NK-92 treated with Interleukin-12 subunit alpha and Interleukin-12 subunit beta, amount 100 ng/mL, for 24 hours (cell line): ENCODE results near the gene LYAR.

Experiments
- DNase-seq: peaks from one replicate; lab custom pipeline; 2025; lab: John Stamatoyannopoulos, UW

LYAR gene

DNA sequence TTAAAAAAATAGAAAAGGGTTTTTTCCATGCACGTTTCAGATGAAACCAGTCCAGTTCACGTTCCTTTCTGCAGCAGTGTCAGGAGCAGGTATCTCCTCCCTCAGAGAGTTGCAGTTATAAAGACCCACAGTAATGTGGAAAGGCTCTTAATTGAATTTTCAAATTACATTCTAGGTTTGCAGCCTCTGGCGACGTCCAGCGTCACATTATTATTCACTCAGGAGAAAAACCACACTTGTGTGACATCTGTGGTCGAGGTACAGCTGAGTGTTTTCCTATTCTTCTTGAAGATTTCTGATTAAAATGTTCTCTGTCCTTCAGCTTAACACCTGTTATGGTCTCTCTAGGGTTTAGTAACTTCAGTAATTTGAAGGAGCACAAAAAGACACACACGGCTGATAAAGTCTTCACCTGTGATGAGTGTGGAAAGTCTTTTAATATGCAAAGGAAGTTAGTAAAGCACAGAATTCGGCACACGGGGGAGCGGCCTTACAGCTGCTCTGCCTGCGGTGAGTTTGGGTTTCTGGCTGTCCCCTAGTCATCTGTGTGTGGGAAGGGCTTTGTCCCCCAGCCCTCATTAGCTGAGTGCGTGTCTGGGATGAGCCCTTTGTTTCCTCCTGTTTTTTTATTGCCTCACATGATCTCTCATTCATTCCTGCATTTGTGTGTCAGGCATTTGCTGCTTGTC is 25.7 kb upstream of the LYAR start:
- DNase-seq, result no peak

DNA sequence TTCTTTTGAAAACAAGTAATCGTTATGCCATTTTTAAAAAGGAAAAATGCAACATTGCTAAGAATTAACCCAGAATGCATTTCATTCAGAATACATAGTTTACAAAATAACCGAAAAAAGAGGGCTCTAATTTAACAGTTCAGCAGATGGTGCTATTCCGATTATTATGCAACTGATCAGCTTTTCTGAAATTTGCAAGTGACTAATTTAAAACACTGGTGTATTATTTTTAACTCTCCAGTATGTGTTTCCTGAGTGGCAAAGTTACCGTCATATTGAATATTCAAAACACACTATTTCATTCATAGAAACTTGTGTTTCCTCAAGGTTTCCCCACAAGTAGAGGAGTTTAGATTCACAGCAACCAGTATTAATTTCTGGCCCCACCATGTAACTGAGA is 21.2 kb upstream of the LYAR start:
- DNase-seq, result no peak

DNA sequence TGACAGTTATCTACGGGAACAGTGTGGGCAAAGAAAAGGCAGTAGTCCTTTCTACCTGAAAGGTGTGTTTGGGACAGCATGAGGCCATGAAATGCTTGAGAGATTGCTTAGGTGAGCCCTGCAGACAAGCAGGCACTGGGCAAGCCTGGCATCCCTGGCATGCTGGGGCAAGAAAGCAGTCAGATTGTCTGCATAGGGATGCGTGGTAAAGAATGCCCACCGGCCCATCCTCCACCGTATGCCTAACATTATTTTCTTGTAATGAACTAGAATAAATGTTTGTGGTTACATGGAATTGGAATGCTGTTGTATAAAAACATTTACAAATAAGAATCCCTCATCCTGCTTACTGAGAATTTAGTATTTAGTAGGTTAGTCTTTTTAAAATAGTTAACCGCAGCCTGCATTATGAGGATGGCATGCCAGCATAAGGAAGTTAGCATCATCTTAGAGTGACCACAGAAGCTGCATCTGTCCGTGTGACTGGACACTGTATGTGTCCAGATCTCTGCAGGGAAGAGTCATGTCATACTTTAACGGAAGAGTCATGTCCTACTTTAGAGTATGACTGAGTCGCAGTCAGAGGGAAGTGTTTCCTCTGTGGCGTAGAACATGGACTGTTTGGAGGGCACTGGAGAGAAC is 19.0 kb upstream of the LYAR start:
- DNase-seq, result no peak

DNA sequence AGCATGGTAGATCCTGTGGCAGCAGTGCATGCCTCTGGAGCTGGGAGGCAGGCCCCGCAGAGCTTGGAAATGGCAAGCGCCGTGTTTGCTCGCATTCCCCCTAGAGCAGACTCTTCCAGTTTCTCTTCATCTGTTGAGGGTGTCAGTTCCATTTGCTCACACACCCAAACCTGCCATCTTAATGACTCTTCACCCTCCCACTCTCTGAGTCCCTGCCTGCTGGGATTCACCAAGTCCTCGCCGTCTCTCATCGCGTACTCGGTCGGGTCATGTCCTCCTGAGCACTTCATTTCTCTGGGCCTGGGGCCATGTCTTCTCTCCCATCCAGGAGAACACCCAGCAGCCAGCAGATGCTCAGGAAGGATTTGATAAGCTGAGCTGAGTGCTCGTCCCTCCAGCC is 17.0 kb upstream of the LYAR start:
- DNase-seq, result no peak

DNA sequence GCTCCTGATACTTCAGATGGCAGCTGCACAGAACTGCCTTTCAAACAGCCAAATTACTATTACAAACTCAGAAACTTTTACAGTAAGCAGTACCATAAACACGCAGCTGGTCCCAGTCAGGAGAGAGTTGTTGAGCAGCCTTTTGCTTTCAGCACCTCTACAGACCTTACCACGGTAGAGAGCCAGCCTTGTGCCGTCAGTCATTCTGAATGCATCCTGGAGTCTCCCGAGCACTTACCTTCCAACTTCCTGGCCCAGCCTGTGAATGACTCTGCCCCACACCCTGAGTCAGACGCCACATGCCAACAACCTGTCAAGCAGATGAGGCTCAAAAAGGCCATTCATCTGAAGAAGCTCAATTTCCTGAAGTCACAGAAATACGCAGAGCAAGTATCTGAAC is 12.5 kb upstream of the LYAR start:
- DNase-seq, result no peak

DNA sequence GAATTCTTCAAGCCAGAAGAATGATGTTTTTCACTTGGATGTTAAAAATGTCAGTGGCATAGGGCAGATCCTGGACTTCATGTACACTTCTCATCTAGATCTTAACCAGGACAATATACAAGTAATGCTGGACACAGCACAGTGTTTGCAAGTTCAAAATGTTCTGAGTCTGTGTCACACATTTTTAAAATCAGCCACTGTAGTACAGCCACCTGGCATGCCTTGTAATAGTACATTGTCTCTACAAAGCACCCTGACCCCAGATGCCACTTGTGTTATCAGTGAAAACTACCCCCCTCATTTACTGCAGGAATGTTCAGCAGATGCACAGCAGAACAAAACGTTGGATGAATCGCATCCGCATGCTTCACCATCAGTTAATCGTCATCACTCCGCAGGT is 12.0 kb upstream of the LYAR start:
- no peak for DNase-seq

DNA sequence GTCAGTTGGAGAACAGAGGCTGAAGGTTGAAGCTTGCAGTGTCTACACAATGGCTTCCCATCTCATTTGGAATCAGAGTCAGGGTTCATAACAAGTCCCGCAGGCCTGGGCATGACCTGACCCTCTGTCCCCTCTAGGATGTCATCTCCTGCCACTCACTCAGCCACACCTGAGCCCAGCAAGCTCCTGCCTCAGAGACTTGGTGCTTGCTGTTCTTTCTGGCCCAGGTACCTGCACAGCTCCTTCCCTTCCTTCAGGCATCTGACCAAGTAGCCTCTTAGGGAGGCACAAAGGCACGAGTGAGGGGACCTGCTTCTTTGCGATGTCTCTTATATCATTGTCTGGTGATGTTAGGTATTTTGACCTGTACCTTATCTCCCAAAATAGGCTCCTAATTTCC is 9.1 kb upstream of the LYAR start:
- no peak for DNase-seq

DNA sequence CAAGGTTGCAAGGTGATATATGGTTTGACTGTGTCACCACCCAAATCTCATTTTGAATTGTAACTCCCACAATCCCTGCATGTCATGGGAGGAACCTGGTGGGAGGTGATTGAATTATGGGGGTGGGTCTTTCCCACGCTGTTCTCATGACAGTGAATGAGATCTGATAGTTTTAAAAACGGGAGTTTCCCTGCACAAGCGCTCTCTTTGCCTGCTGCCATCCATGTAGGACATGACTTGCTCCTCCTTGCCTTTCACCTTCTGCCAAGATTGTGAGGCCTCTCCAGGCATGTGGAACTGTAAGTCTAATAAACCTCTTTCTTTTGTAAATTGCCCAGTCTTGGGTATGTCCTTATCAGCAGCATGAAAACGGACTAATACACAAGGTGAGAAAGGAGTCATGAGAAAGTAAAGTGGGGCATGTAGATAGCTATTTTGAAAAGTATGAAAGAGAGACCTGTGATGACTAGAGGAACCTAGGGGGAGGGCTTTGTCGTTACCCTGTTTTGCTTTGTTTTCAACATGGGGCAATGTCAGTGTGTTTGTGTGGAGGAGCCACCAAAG is 6.4 kb upstream of the LYAR start:
- no peak for DNase-seq

DNA sequence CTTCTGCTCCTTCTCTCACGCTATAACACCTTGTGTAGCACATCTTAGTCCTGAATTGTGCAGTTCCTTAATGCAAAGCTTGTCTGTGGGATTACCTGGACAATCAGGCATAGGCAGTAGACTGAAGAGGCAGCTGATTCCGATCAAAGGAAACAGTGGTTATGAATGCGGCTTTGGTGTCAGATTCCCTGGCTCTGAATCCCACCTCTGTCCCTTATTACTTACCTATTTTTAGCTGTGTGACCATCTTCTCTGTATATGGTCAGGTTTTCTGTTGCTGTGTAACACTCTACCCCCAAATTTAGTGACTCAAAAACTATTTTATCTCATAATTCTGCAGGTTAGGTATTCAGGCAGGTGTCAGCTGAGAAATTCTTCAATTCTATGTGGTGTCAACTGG is 3.3 kb upstream of the LYAR start:
- no peak for DNase-seq

DNA sequence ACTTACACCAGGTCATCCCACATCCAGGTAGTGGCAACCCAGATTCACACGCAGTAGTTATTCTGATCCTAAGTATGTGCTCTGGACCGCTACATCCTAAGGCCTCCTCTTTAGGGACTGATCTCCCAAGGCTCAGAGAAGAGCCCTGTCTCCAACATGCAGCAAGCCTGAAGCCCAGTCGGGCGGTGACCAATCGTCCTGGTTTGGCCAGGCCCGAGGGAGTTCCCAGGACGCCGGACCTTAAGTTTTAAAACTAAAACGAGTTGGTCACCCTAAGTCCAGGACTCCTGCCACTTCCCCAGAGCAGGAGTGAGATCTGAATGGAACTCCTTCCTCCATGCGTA is 385 bp downstream of the LYAR start:
- no peak for DNase-seq

DNA sequence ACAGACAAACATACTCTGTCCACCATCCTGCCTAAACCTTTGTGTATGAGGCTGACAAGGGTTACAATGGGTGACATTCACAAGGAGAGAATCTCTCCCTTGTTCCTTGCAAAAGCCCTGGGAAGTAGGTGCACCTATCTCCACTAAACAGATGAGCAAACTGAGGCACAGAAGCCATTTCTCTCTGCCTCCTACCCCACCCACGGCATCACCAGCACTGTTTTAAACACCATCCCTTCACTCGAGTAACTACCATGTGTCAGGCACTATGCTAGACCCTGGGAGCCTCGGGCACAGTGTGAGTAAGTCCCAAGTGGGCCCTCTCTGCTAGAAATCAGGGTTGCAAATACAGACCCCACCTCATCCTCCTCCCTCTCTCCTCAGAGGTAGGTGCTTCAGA is 899 bp downstream of the LYAR start:
- DNase-seq, result no peak

DNA sequence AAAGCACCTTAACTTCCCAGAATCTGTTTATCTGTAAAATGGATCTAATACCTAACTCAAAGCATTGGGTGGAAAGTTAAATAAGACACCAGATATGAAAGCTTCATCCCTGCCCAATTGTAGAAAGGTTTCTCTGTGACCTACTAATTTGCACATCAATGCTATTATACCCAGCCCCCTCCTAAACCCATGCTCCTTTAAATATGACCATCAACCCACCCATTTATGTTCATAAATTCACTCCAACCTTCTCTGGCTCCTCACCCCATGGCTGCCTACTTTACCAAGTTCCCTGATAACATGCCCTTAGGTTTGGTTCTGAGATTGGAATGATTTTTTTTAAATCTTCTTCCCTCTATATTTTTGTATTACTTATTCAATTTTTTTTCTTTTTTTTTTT is 1.9 kb downstream of the LYAR start:
- no peak for DNase-seq

DNA sequence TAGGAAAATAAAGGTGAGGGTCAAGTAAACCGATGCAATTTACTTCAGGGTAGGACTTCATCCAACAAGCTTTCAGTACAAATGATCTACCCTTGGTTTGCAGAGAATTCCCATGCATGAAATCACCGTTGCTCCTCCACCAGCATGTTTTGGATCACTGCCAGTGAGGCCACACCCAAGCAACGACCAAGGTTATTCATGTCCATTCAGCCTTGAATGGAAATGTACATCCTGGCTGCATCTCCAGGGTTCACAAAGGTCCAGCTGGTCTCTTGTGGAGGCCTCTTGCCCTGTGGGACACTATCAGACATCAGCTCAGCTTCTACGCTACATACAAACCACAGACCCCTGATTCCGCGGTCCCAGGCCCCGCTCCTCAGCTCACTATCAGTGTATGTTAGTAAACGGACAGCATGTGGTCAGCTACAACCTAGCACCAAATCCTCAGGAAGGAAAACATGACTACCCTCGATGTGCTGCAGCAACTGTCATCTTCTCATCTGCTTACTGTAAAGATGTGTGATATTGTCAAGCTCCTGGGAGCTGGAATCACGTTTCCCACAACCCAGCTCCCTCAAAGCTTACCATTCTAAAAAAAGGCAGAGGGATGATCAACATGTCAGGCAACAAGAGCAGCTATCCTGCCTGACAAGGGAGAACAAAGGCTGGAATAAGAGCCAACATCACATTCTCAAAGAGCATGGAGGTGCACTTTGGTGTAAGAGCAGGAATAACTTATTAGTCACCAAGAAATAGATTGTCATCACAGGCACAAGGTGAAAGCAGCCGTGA is 4.9 kb downstream of the LYAR start:
- DNase-seq, result no peak

DNA sequence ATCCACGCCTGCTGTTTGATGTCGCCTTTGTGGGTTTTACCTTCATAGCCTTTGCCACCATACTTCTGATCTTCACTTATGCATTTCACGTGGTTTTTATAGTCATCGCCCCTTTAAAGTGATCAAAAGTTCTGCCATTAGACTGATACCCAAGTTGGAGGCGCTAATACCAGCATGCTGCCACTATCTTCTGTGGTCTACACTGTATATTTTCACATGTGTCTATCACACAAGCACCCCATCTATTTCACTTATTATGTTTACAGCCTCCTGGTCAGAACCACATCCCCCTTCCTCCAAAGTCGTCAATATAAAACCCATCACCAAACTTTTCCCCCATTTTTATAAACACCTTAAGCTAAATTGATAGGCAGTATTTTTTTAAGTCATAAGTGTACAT is 8.2 kb downstream of the LYAR start:
- DNase-seq, result no peak

DNA sequence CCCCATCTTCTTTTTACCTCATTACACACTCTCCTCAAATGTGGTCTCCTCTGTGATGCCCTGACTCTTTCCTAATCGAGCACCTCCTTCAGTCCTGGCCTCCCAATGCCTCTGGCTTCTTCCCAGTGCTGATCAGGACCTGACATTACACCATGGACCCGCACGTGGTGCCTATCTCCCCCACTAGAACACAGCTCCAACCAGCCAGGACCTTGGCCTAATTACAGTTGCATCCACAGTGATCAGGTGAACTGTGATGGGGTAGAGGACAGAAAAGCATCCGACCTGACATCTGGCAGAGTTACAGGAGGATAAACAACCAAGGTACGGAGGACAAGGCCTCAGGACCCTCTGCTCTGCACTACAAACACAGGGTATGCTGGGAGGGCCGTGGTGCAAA is 12.4 kb downstream of the LYAR start:
- no peak for DNase-seq

DNA sequence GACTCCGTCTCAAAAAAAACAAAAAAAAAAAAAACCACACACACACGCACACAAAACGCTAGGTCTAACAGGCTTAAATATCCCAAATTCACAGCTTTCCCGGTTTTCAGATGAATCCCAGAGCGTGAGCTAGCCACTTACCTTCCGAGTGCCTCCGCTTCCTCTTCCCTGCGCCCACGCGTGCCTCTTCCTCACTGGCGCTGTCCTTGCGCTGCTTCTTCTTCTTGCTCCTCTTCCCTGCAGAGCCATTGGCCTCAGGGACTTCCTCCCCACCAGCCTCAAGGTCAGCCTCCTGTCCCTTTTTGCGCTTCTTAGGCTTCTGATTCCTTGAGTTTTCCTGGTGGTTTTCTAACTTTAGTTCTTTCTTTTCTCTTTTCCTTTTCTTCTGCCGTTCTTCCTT is 15.7 kb downstream of the LYAR start:
- no peak for DNase-seq

DNA sequence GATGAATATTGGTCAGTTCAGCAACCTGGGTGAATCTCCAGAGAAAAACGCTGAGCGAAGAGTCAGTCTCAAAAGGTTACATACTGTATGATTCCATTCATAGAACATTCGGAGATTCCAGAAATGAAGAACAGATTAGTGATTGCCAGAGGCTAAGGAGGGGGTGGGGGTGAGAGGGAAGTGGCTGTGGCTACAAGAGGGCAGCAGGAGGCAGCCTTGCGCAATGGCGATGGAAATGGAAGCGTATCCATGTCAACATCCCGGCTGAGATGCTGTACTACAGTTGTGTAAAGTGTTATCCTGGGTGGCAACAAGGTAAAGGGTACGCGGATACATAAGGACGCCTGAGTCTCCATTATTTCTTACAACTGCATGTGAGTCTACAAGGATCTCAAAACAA is 18.0 kb downstream of the LYAR start:
- no peak for DNase-seq

DNA sequence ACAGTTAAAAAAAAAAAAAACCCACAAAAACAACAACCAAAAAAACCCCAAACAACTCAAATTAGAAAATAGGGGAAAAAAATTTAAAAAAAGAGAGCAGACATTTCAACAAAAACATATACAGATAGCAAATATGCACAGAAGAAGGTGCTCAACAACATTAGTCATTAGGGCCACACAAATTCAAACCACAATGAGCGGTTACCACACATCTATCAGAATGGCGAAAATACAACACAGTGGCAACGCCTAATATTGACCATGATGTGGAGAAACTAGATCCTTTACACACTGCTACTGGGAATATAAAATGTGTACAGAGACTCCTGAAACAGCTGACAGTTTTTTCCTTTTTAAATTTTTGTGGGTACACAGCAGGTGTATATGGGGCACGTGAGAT is 19.4 kb downstream of the LYAR start:
- DNase-seq, result no peak

DNA sequence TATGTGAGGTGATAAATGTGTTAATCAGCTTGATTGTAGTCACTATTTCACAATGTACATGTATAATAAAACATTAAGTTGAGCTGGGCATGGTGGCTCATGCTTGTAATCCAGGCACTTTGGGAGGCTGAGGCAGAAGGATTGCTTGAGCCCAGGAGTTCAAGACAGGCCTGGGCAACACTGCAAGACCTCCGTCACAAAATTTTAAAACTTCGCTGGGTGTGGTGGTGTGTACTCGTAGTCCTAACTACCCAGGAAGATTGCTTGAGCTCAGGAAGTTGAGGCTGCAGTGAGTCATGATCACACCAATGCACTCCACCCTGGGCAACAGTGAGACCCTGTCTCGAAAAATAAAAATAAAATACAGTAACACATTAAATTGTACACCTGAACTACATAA is 20.1 kb downstream of the LYAR start:
- peak; percentile 19 for DNase-seq

DNA sequence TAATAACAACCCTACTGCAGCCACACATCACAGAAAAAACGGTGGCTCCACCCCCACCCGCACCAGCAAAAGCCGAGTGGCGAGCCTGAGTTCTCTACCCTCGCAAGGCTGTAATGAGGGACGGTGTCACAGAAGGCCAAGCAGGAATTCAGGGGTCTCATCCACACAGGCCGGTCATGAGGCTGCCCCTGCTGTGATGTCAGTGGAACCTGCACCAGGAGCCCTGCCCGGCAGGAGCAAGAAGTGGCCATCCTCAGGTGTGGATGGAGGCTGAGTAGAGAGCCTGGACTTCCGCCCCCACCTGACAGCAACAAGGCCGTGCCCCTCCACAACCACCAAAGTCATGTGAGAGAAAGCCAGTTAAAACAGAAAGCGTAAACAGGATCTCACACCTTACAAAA is 20.6 kb downstream of the LYAR start:
- peak; percentile 13 for DNase-seq

DNA sequence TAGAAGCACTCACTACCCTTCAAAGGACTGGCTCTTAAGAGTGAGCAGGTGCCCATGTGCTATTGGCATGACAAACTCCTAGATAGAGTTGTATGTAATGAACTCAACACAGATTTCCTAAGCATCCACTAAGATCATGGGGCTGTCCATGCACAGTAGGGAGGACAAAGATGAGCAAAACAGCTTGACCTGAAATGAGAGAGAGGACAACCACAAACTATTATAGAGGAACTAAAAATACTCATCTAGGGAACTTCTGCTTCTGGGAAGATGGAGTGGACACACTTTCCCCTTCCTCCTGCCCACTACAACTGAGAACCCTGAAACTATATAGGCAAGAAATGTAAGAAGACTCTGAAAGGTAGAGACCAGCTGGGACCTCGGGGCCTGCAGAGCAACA is 21.2 kb downstream of the LYAR start:
- no peak for DNase-seq

DNA sequence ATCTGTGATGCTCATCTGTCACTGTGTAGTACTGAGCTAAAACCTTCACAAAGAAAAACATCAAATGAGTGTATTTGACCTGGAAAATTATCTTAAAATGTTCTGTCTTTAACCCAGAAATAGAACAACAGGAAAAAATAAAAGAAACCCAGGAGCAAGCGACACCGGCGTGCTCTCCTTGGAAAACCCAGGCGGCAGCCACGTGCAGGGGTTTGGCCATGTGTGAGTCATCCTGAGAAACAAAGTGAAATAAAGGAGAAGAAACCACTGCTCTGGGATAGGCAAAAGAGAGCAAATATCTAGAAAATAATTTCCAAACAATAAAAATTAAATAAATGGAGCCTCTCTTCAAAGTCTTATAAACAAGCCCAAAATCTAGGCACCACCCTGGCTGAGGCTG is 22.0 kb downstream of the LYAR start:
- DNase-seq, result no peak

DNA sequence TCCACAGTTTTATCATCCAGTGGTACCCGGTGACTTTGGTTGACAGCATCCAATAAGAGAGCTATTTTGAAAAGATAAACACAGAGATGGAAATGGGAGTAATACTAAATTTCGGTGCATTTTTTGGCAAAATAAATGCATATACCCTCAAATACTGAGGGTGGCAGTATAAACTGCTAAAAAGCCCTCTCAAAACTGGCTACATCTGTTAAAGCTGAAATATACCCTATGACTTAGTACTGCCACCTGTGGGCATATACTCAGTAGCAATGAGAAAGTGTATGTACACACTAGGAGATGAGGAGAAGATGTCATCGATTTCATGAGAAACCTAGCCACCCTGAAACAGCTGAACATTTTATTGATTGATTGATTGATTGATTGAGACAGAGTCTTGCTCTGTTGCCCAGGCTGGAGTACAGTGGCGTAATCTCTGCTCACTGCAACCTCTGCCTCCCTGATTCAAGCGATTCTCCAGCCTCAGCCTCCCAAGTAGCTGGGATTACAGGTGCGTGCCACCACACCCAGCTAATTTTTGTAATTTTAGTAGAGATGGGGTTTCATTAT is 29.7 kb downstream of the LYAR start:
- DNase-seq, result no peak
